Measurements from ENCODE around the gene HYCC1. TPM values are rescaled to one million over a fixed set of nuclear protein-coding genes. Genes with fewer than 3 reads are reported as not detected.

Gene HYCC1
- polyA plus RNA-seq (2011; rRNA removed) (39.3 and 69.6 TPM in 2 replicates), polyA minus RNA-seq (2011; rRNA and poly(A)+ RNA removed) (32.3 and 34.1 TPM in 2 replicates)

- H3K4me3 ChIP-seq (ENCODE audit: low read depth, low read length) = peak within 1 kb of the TSS; percentile 90
- no peaks in the 10 kb centered on the region for H3K27me3 ChIP-seq (ENCODE audit: control insufficient read depth, insufficient read depth, low read length)
- H3K36me3 ChIP-seq (ENCODE audit: control insufficient read depth, insufficient read depth, low read length) = no peaks in the 10 kb centered on the region
- ChIA-PET CTCF (interaction anchor here (0.5 to 1.6 kb wide), 2 partner anchors 30 to 1069 kb away, joined by 3 to 6 read pairs; partner anchors contain the start of gene CDCA7L), POLR2A (no interaction called here)
- DNase-seq (ENCODE audit: low read depth) = peak; percentile 91
- peak; percentile 73 for TF ChIP-seq CTCF (IDR thresholded peaks at IDR 0.05; ENCODE audit: insufficient read depth, low read depth, low read length)
Observed at GRCh38 chr7:23013715-23014649, at the start of gene HYCC1. Gene HYCC1, minus strand, starts transcription at chr7:23014130. Its CDS starts 23,019 bp downstream, at chr7:22991111.

- no peak overlapping the region for H3K4me3 ChIP-seq (ENCODE audit: low read depth, low read length)
- H3K27me3 ChIP-seq (ENCODE audit: control insufficient read depth, insufficient read depth, low read length) = no peaks in the 10 kb centered on the region
- no peaks in the 10 kb centered on the region for H3K36me3 ChIP-seq (ENCODE audit: control insufficient read depth, insufficient read depth, low read length)
- TF ChIP-seq CTCF (IDR thresholded peaks at IDR 0.05; ENCODE audit: insufficient read depth, low read depth, low read length) = no peak
- no peak for DNase-seq (ENCODE audit: low read depth)
- POLR2A ChIA-PET = no interaction called here
- CTCF ChIA-PET = no interaction called here
Observed at GRCh38 chr7:23062452-23062851, 48.5 kb upstream of the HYCC1 start.

- Histone ChIP-seq H3K27me3 (ENCODE audit: control insufficient read depth, insufficient read depth, low read length) (no peaks in the 10 kb centered on the region), H3K4me3 (ENCODE audit: low read depth, low read length) (no peak overlapping the region), H3K36me3 (ENCODE audit: control insufficient read depth, insufficient read depth, low read length) (no peaks in the 10 kb centered on the region)
- ChIA-PET POLR2A (no interaction called here), CTCF (interaction anchor here (1.3 kb wide), 1 partner anchor 25 kb away, joined by 3 read pairs; no protein-coding TSS in a partner anchor)
- TF ChIP-seq CTCF (IDR thresholded peaks at IDR 0.05; ENCODE audit: insufficient read depth, low read depth, low read length) = no peak
- no peak for DNase-seq (ENCODE audit: low read depth)
Observed at GRCh38 chr7:23061327-23061726, 47.4 kb upstream of the HYCC1 start.

GRCh38 chr7:23058408-23059096, 44.6 kb upstream of the HYCC1 start:
- Histone ChIP-seq H3K36me3 (ENCODE audit: control insufficient read depth, insufficient read depth, low read length) (no peaks in the 10 kb centered on the region), H3K27me3 (ENCODE audit: control insufficient read depth, insufficient read depth, low read length) (no peaks in the 10 kb centered on the region), H3K4me3 (ENCODE audit: low read depth, low read length) (no peak overlapping the region)
- no peak for DNase-seq (ENCODE audit: low read depth)
- TF ChIP-seq CTCF (IDR thresholded peaks at IDR 0.05; ENCODE audit: insufficient read depth, low read depth, low read length) = no peak
- ChIA-PET CTCF (interaction anchor here (0.7 to 3.5 kb wide), 4 partner anchors 92 to 498 kb away, joined by 3 to 19 read pairs (median 3); partner anchors contain the start of gene TOMM7), POLR2A (no interaction called here)

Data from BJ (cell line).